Panc1 (cell line): ENCODE data around the gene LLGL2. TPM values are rescaled to one million over a fixed set of nuclear protein-coding genes. Genes with fewer than 3 reads are reported as not detected.

Experiments used
- ATAC-seq: fragments of 200-7000 bp; cut with Tn5 transposase; 2 replicates; pipeline ENCODE4 v1.9.1; 2020; ENCODE audit warnings: mild to moderate bottlenecking, moderate library complexity
- BruUV-seq: library from RNA; stranded (reverse); fragments of 400-500 nt; replicated peaks from 2 replicates; lab custom pipeline; 2021; lab: Mats Ljungman, UMichigan
- CTCF ChIA-PET: fragments of 300-600 bp; sonication (Branson Sonifier 250); formaldehyde crosslinking; loops from one replicate; lab custom pipeline; 2022; ENCODE audit warnings: antibody characterized with exemption; lab: Charles Lee
- POLR2A ChIA-PET: fragments of 300-600 bp; sonication (Branson Sonifier 250); formaldehyde crosslinking; loops from one replicate; lab custom pipeline; 2022; ENCODE audit warnings: antibody characterized with exemption; lab: Charles Lee
- DNase-seq: peaks from one replicate; pipeline ENCODE4 v3.0.0-alpha.2; 2010; ENCODE audit warnings: low read depth, low spot score
- H3K27ac ChIP-seq: 2 replicates; pipeline ENCODE4 v1.5.1; 2011; ENCODE audit warnings: mild to moderate bottlenecking, low read length, inconsistent platforms
- H3K27me3 ChIP-seq: fragments of 200-500 bp; sonication (Bioruptor generic); 2 replicates; pipeline ENCODE4 v1.6.0; 2014; ENCODE audit warnings: low read length, inconsistent platforms; ENCODE audit not compliant: control insufficient read depth, insufficient read depth
- H3K36me3 ChIP-seq: fragments of 200-500 bp; sonication (Bioruptor generic); 2 replicates; pipeline ENCODE4 v1.5.1; 2014; ENCODE audit warnings: inconsistent platforms, mild to moderate bottlenecking, low read length, moderate library complexity; ENCODE audit not compliant: control insufficient read depth, insufficient read depth
- H3K4me1 ChIP-seq: 2 replicates; pipeline ENCODE4 v1.5.1; 2011; ENCODE audit warnings: inconsistent platforms, mild to moderate bottlenecking, low read length, moderate library complexity; ENCODE audit not compliant: control insufficient read depth, insufficient read depth
- H3K4me3 ChIP-seq, 2 experiments: 2 replicates each; pipeline ENCODE4 v1.5.1; 2011 to 2012; ENCODE audit warnings: low read depth in 2 of 2, low read length in 2 of 2, mild to moderate bottlenecking in 2 of 2, inconsistent platforms in 1 of 2, moderate library complexity in 1 of 2
- H3K9me3 ChIP-seq: fragments of 200-500 bp; sonication (Bioruptor generic); 2 replicates; pipeline ENCODE4 v1.5.1; 2014; ENCODE audit warnings: low read depth, mild to moderate bottlenecking, inconsistent platforms, low read length, moderate library complexity; ENCODE audit not compliant: control insufficient read depth, insufficient read depth
- POLR2AphosphoS5 ChIP-seq: IDR thresholded peaks from 2 replicates; pipeline ENCODE4 v1.6.1; 2012; ENCODE audit warnings: mild to moderate bottlenecking, low read depth, low read length, moderate library complexity
- SIN3A ChIP-seq: IDR thresholded peaks from 2 replicates; pipeline ENCODE4 v1.6.1; 2012; ENCODE audit warnings: low read depth, mild to moderate bottlenecking, low read length, moderate library complexity, borderline replicate concordance; ENCODE audit not compliant: insufficient read depth
- TCF7L2 ChIP-seq: IDR thresholded peaks from 2 replicates; pipeline ENCODE4 v1.6.1; 2011; ENCODE audit warnings: mild to moderate bottlenecking, low read depth, low read length, inconsistent platforms
- in situ Hi-C: cut with HindIII; loops from 2 replicates; pipeline ENCODE4 v1.10.0; 2016; ENCODE audit warnings: low sequenced_read_pairs, low pct_unique_long_range_greater_than_20kb
- intact Hi-C: fragments of 100-400 bp; cut with micrococcal nuclease; formaldehyde crosslinking; loops from one replicate; pipeline ENCODE4 v1.10.0; 2022; ENCODE audit not compliant: unreplicated experiment
- total RNA-seq: library from RNA; stranded (reverse); gene quantifications from one replicate; pipeline ENCODE4 v1.2.1, GENCODE V29; 2021; ENCODE audit not compliant: unreplicated experiment
- TF ChIP-seq, protein P1 (sequence below): fragments of 450-650 bp; IDR thresholded peaks from 2 replicates; pipeline ENCODE4 v1.5.1; 2017; ENCODE audit warnings: mild to moderate bottlenecking
- TF ChIP-seq, protein P2 (sequence below), 2 experiments: IDR thresholded peaks; 2 replicates each; pipeline ENCODE4 v1.6.1; 2011 to 2012; ENCODE audit warnings: low read depth in 2 of 2, control low read depth in 1 of 2, low read length in 1 of 2, mild to moderate bottlenecking in 1 of 2, moderate library complexity in 1 of 2; ENCODE audit not compliant: insufficient read depth in 1 of 2

The LLGL2 gene
- total RNA-seq, 1 experiment from 2014 or later = 201 TPM

DNA sequence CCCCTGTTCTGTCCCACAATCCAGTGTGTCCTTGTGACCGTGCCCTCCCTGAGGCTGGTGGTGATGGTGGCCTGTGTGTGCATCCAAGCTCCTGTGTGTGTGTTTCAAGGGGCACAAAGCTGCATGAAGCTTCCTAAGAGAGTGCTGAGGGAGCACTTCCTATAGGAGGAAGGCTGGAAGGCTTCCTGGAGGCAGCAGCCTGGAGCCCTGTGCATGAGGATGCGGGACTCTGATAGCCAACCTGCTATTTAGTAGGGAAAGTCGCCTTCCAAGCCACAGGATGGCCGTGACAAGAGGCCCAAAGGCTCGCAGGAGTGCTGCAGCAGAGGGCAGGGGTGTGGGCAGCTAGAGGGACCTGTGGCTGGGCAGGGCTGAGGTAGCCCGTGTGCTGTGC lies 70.4 kb downstream of the LLGL2 start:
- ATAC-seq (no peak), DNase-seq (no peak)
- TF ChIP-seq, protein P1, sequence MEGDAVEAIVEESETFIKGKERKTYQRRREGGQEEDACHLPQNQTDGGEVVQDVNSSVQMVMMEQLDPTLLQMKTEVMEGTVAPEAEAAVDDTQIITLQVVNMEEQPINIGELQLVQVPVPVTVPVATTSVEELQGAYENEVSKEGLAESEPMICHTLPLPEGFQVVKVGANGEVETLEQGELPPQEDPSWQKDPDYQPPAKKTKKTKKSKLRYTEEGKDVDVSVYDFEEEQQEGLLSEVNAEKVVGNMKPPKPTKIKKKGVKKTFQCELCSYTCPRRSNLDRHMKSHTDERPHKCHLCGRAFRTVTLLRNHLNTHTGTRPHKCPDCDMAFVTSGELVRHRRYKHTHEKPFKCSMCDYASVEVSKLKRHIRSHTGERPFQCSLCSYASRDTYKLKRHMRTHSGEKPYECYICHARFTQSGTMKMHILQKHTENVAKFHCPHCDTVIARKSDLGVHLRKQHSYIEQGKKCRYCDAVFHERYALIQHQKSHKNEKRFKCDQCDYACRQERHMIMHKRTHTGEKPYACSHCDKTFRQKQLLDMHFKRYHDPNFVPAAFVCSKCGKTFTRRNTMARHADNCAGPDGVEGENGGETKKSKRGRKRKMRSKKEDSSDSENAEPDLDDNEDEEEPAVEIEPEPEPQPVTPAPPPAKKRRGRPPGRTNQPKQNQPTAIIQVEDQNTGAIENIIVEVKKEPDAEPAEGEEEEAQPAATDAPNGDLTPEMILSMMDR = no peak
- TF ChIP-seq TCF7L2 = no peak
- TF ChIP-seq SIN3A = no peak
- TF ChIP-seq POLR2AphosphoS5 = no peak
- TF ChIP-seq, protein P2, sequence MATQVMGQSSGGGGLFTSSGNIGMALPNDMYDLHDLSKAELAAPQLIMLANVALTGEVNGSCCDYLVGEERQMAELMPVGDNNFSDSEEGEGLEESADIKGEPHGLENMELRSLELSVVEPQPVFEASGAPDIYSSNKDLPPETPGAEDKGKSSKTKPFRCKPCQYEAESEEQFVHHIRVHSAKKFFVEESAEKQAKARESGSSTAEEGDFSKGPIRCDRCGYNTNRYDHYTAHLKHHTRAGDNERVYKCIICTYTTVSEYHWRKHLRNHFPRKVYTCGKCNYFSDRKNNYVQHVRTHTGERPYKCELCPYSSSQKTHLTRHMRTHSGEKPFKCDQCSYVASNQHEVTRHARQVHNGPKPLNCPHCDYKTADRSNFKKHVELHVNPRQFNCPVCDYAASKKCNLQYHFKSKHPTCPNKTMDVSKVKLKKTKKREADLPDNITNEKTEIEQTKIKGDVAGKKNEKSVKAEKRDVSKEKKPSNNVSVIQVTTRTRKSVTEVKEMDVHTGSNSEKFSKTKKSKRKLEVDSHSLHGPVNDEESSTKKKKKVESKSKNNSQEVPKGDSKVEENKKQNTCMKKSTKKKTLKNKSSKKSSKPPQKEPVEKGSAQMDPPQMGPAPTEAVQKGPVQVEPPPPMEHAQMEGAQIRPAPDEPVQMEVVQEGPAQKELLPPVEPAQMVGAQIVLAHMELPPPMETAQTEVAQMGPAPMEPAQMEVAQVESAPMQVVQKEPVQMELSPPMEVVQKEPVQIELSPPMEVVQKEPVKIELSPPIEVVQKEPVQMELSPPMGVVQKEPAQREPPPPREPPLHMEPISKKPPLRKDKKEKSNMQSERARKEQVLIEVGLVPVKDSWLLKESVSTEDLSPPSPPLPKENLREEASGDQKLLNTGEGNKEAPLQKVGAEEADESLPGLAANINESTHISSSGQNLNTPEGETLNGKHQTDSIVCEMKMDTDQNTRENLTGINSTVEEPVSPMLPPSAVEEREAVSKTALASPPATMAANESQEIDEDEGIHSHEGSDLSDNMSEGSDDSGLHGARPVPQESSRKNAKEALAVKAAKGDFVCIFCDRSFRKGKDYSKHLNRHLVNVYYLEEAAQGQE (IDR thresholded peaks at IDR 0.05; ENCODE audit: insufficient read depth in 1 of 2, low read depth in 2 of 2, low read length in 1 of 2) = no peak
- ChIA-PET POLR2A (interaction anchor here (0.6 kb wide), 1 partner anchor 141 kb away, joined by 3 read pairs; no protein-coding TSS in a partner anchor), CTCF (interaction anchor here (0.6 to 1.4 kb wide), 3 partner anchors 18 to 1138 kb away, joined by 3 to 5 read pairs (median 4); partner anchors contain the start of gene SMIM5)
- intact Hi-C loops = no loop called here
- in situ Hi-C loops = no loop called here
- Histone ChIP-seq H3K36me3 (no peaks in the 10 kb centered on the region), H3K4me1 (peaks cover 2% of the 10 kb centered on the region), H3K9me3 (no peaks in the 10 kb centered on the region), H3K27me3 (no peaks in the 10 kb centered on the region), H3K4me3 (no peak overlapping the region), H3K27ac (no peak overlapping the region)
- BruUV-seq = no TSS peak

DNA sequence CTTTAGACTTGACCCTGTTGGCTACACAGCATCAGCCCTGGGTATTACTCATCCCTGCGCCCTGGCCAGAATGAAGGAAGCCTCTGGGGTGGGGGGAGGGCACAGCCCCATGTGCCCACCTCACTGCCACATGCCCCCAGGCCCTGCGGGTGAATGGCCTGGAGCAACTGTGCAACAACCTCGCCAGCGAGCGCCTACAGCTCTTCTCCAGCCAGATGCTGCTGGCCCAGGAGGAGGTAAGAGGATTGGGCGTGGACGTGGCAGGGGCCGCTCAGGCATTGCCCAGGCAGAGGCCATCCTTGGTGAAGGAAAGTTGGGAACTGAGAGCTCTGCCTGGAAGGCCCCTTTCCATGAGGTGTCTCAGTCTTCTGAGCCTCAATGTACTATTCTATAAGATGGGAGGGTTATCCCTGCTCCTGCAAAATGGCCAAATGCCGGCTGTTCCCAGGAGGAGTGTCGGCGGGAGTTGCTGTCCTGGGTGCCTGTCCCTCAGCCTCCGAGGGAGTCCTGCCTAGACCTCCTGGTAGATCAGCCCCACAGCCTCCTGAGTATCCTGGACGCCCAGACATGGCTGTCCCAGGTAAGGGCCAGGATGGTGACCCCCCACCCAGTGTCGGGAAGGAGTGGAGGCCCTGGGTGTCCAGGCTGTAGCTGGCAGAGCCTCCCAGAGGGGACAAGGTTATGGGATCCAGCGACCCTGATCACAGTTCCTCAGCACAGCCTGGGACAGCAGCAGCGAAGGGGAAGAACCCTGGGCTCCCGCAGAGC lies 71.0 kb downstream of the LLGL2 start:
- Histone ChIP-seq H3K27me3 (no peaks in the 10 kb centered on the region), H3K9me3 (no peaks in the 10 kb centered on the region), H3K27ac (no peak overlapping the region), H3K36me3 (no peaks in the 10 kb centered on the region), H3K4me3 (no peak overlapping the region), H3K4me1 (peaks cover 2% of the 10 kb centered on the region)
- in situ Hi-C loops = no loop called here
- ChIA-PET POLR2A (interaction anchor here (0.6 kb wide), 1 partner anchor 142 kb away, joined by 3 read pairs; no protein-coding TSS in a partner anchor), CTCF (interaction anchor here (0.8 to 1.4 kb wide), 2 partner anchors 17 to 1138 kb away, joined by 3 to 5 read pairs; no protein-coding TSS in a partner anchor)
- TF ChIP-seq, protein P1 = no peak
- no peak for TF ChIP-seq SIN3A
- no peak for TF ChIP-seq POLR2AphosphoS5
- TF ChIP-seq TCF7L2 = no peak
- TF ChIP-seq, protein P2 (IDR thresholded peaks at IDR 0.05; ENCODE audit: insufficient read depth in 1 of 2, low read depth in 2 of 2, low read length in 1 of 2) = no peak
- BruUV-seq = no TSS peak
- DNase-seq (no peak), ATAC-seq (no peak)
- intact Hi-C loops = no loop called here
